ENCODE data around the gene PUS10. TPM values are rescaled to one million over a fixed set of nuclear protein-coding genes. Genes with fewer than 3 reads are reported as not detected.

PUS10 gene
- total RNA-seq, 1 donor from 2014 or later, result 8.9 TPM

- Histone ChIP-seq H3K4me1 (no peaks in the 10 kb centered on the region), H3K9me3 (no peaks in the 10 kb centered on the region), H3K27me3 (no peaks in the 10 kb centered on the region), H3K27ac (no peak overlapping the region), H3K4me3 (no peak overlapping the region), H3K36me3 (peaks cover 7% of the 10 kb centered on the region)
- no peak for ATAC-seq
- intact Hi-C loops (cut with DNase I), result no loop called here
- no peak for DNase-seq
- no peak for TF ChIP-seq CTCF (IDR thresholded peaks at IDR 0.05)
Measured at GRCh38 chr2:61009355-61009754, 8.7 kb downstream of the PUS10 start.

GRCh38 chr2:61006486-61007105 lies 11.5 kb downstream of the PUS10 start:
- TF ChIP-seq CTCF (IDR thresholded peaks at IDR 0.05), result no peak
- Histone ChIP-seq H3K4me1 (no peaks in the 10 kb centered on the region), H3K9me3 (no peaks in the 10 kb centered on the region), H3K27ac (no peak overlapping the region), H3K27me3 (no peaks in the 10 kb centered on the region), H3K4me3 (no peak overlapping the region), H3K36me3 (peaks cover 7% of the 10 kb centered on the region)
- intact Hi-C loops (cut with DNase I), result no loop called here
- ATAC-seq (no peak), DNase-seq (no peak)

GRCh38 chr2:61005736-61006135 lies 12.3 kb downstream of the PUS10 start:
- Histone ChIP-seq H3K4me1 (no peaks in the 10 kb centered on the region), H3K4me3 (no peak overlapping the region), H3K36me3 (peaks cover 7% of the 10 kb centered on the region), H3K27me3 (no peaks in the 10 kb centered on the region), H3K27ac (no peak overlapping the region), H3K9me3 (no peaks in the 10 kb centered on the region)
- intact Hi-C loops (cut with DNase I), result no loop called here
- ATAC-seq (no peak), DNase-seq (no peak)
- no peak for TF ChIP-seq CTCF (IDR thresholded peaks at IDR 0.05)

- Histone ChIP-seq H3K4me1 (no peaks in the 10 kb centered on the region), H3K27me3 (no peaks in the 10 kb centered on the region), H3K9me3 (no peaks in the 10 kb centered on the region), H3K4me3 (no peak overlapping the region), H3K36me3 (no peaks in the 10 kb centered on the region), H3K27ac (no peak overlapping the region)
- intact Hi-C loops (cut with DNase I), result loop anchor here (10.0 kb wide), 1 partner anchor 284 kb away; no protein-coding TSS in a partner anchor
- no peak for DNase-seq
- TF ChIP-seq CTCF (IDR thresholded peaks at IDR 0.05), result peak; percentile 79
- ATAC-seq, result peak; percentile 78
Measured at GRCh38 chr2:60998628-60999545, 19.2 kb downstream of the PUS10 start.

- Histone ChIP-seq H3K4me3 (no peak overlapping the region), H3K27me3 (no peaks in the 10 kb centered on the region), H3K4me1 (no peaks in the 10 kb centered on the region), H3K9me3 (peaks cover 12% of the 10 kb centered on the region), H3K36me3 (no peaks in the 10 kb centered on the region), H3K27ac (no peak overlapping the region)
- DNase-seq (no peak), ATAC-seq (no peak)
- intact Hi-C loops (cut with DNase I), result loop anchor here (10.0 kb wide), 1 partner anchor 279 kb away; no protein-coding TSS in a partner anchor
- no peak for TF ChIP-seq CTCF (IDR thresholded peaks at IDR 0.05)
Measured at GRCh38 chr2:60994131-60994530, 23.9 kb downstream of the PUS10 start.
